HFF-Myc (cell line): Measurements from ENCODE around the gene ARHGAP27.

Source experiments
- DNase-seq: peaks from one replicate; pipeline ENCODE4 v3.0.0-alpha.2; 2011; ENCODE audit warnings: low read depth; ENCODE audit errors: extremely low read depth
- H3K4me3 ChIP-seq: replicated peaks from 2 replicates; pipeline ENCODE4 v1.5.1; 2011; ENCODE audit warnings: low read depth, mild to moderate bottlenecking, control low read depth, low read length
- CTCF ChIP-seq: IDR thresholded peaks from 2 replicates; pipeline ENCODE4 v1.5.1; 2012; ENCODE audit warnings: mild to moderate bottlenecking, low read depth, low read length, control low read depth; ENCODE audit errors: missing control alignments

ARHGAP27 gene

DNA sequence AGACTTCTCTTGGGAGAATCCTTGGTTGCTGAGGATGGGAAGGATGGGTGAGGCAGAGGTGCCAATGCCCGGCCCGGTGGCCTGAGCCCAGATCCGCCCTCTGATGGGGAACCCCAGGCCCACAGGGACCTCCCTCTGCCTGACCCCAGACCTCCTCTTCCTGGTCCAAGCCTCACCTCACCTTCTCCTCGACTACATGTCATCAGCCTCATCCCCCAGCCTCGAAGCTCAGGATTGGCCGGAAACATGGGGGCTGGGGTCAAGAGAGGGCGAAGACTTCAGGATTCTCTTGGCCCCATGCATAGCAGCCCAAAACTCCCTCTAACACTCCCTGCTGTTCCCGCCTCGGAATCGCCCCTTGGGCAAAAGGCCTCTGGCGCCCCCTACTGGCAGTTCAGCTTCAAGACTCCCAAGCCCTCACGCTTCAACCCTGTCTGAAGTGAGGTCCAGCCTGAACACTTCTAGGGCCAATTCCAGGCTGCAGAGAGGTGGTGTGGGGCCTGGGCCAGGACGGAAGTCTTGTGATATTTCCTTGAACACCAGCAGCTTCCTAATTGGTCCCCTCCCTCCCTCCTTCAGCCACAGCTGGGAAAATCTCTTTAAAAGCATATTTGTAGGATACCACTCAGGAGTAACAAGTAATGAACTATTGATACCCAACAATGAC lies 47.2 kb downstream of the ARHGAP27 start:
- no peak overlapping the region for H3K4me3 ChIP-seq
- peak; percentile 59 for DNase-seq
- TF ChIP-seq CTCF = peak; percentile 99

DNA sequence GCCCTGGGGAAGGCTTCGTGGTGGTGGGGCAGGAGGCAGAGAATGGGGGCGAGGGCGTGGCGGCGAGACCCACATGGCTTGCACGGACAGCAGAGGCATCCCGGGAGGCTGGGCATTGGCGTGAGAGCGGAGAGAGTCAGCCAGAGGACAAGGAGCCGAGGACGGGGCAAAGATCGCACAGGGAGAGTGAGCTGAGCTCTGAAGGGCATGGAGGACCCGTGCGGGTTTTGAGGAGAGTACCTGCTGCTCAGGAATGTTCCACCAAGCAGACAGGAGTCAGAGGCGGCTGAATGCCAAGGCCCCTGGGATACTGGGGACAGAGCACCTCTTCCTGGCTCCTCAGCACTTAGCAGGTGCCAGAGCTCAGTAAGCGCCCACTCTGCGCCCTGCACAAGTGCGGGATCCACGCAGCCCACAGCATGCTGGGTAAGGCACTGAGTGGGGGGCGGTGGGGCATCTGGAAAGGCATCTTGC lies 47.8 kb downstream of the ARHGAP27 start:
- no peak for DNase-seq
- TF ChIP-seq CTCF = no peak
- H3K4me3 ChIP-seq = no peak overlapping the region

DNA sequence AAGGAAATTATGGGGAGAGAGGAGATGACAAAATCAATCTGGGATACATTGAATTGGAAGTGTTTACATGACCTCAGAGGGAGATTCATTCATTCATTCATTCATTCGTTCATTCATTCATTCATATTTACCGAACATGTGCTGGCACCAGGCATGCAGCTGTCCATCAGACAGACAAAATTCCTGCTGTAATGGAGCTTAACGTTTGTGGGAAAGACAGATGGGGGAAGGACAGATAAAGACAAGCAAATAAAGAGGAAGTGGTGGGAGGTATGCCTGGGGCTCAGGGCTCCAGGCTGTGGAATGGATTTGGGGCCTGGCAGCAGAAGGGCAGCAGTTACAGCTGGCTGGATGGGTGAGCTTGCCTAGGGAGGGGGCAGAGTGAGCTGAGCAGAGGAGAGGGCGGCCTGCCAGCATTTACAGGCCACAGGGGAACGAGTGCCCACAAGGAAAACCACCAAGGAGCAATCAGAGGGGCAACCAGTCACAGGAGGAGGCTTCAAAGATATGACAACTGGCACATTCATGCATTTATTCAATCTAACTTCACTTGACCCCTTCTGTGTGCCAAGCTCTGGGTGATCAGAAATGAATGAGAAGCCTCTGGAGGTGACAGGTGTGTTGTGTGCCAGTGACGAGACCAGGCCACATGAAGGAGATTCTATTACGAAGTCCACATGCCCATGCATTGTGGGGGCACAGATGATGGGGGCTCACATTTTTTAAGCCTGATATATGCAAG lies 48.5 kb downstream of the ARHGAP27 start:
- no peak for TF ChIP-seq CTCF
- no peak overlapping the region for H3K4me3 ChIP-seq
- no peak for DNase-seq

DNA sequence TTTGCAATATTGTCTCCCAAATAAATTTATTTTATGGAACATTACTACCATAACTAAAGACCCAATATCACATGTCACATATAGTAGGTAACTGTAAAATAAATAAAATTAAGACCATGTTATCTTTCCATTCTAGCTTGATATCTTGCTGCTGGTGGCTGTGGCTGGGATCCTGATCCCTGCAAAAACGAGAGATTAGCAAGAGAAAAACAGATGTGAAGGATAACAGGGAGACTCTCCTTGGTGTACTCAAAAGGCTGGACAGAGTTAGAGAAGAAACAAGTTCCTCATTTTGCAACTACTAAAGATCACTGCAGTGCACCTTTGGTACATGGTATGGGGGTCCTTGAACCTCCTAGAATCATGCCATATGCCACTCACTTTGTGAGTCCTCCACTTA lies 49.7 kb downstream of the ARHGAP27 start:
- DNase-seq = no peak
- no peak for TF ChIP-seq CTCF
- H3K4me3 ChIP-seq = no peak overlapping the region

- no peak overlapping the region for H3K4me3 ChIP-seq
- no peak for DNase-seq
- TF ChIP-seq CTCF = no peak
Measured at GRCh38 chr17:45382226-45382625, 50.4 kb downstream of the ARHGAP27 start.

DNA sequence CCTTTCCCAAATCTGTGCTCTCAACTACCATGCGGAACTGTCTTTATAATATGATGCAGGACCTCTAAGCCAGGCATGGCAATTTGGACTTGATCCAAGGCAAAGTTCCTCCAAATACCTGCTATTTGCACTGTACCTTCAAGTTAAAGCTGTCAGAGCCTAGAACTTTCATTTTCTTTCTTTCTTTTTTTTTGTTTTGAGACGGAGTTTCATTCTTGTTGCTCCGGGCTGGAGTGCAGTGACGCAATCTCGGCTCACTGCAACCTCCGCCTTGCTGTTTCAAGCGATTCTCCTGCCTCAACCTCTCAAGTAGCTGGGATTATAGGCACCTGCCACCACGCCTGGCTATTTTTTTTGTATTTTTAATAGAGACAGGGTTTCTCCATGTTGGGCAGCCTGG lies 51.7 kb downstream of the ARHGAP27 start:
- no peak for DNase-seq
- H3K4me3 ChIP-seq = no peak overlapping the region
- TF ChIP-seq CTCF = no peak
